Measurements from ENCODE around the gene RFX2. TPM values are rescaled to one million over a fixed set of nuclear protein-coding genes. Genes with fewer than 3 reads are reported as not detected.

The RFX2 gene
- total RNA-seq, 6 experiments from 2014 or later = 1.6 to 2.9 (median 1.9) TPM

DNA sequence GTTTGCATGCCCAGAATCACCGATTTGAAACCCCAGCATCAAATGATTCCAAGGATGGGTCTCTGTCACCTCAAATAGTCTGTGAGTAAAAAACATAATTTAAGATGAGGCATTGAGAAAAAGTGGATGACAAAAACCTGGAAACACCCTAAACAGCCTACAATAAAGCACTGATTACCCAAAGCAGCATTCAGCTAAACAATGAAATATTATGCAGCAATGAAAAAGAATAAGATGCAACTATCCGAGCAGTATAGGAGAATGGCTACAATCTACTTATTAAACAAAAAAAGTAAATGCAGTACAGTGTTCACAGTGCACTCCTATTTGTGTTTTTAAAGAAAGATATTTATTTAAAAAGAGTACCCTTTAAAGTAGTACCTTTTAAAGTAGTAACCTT lies 7.7 kb upstream of the RFX2 start:
- Histone ChIP-seq H3K27me3 (no peaks in the 10 kb centered on the region), H3K9me3 (no peaks in the 10 kb centered on the region), H3K27ac (no peak overlapping the region), H3K4me1 (no peaks in the 10 kb centered on the region), H3K4me3 (no peak overlapping the region), H3K36me3 (no peaks in the 10 kb centered on the region)
- TF ChIP-seq POLR2A (IDR thresholded peaks at IDR 0.05) = no peak
- TF ChIP-seq, protein P1, sequence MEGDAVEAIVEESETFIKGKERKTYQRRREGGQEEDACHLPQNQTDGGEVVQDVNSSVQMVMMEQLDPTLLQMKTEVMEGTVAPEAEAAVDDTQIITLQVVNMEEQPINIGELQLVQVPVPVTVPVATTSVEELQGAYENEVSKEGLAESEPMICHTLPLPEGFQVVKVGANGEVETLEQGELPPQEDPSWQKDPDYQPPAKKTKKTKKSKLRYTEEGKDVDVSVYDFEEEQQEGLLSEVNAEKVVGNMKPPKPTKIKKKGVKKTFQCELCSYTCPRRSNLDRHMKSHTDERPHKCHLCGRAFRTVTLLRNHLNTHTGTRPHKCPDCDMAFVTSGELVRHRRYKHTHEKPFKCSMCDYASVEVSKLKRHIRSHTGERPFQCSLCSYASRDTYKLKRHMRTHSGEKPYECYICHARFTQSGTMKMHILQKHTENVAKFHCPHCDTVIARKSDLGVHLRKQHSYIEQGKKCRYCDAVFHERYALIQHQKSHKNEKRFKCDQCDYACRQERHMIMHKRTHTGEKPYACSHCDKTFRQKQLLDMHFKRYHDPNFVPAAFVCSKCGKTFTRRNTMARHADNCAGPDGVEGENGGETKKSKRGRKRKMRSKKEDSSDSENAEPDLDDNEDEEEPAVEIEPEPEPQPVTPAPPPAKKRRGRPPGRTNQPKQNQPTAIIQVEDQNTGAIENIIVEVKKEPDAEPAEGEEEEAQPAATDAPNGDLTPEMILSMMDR (IDR thresholded peaks at IDR 0.05) = no peak
- ATAC-seq (no peak), DNase-seq (no peak)
- WGBS (ENCODE audit: insufficient coverage, low coverage, low lambda C conversion rate, missing lambda C conversion rate) = 51% methylated on average over 2 of the region's 2 CpGs
- intact Hi-C loops (cut with DNase I) = no loop called here

- intact Hi-C loops (cut with DNase I) = no loop called here
- no peak for ATAC-seq
- Histone ChIP-seq H3K9me3 (no peaks in the 10 kb centered on the region), H3K27ac (no peak overlapping the region), H3K27me3 (no peaks in the 10 kb centered on the region), H3K4me3 (no peak overlapping the region), H3K4me1 (no peaks in the 10 kb centered on the region), H3K36me3 (no peaks in the 10 kb centered on the region)
- no peak for DNase-seq
- TF ChIP-seq POLR2A (IDR thresholded peaks at IDR 0.05) = no peak
- TF ChIP-seq, protein P1 (IDR thresholded peaks at IDR 0.05) = no peak
Measured at GRCh38 chr19:6117534-6117933, 7.2 kb upstream of the RFX2 start.

- WGBS (ENCODE audit: insufficient coverage, low coverage, low lambda C conversion rate, missing lambda C conversion rate) = 100% methylated on average over 3 of the region's 4 CpGs
- Histone ChIP-seq H3K4me3 (no peak overlapping the region), H3K9me3 (no peaks in the 10 kb centered on the region), H3K4me1 (no peaks in the 10 kb centered on the region), H3K27me3 (no peaks in the 10 kb centered on the region), H3K36me3 (no peaks in the 10 kb centered on the region), H3K27ac (no peak overlapping the region)
- no peak for TF ChIP-seq POLR2A (IDR thresholded peaks at IDR 0.05)
- TF ChIP-seq, protein P1 (IDR thresholded peaks at IDR 0.05) = no peak
- intact Hi-C loops (cut with DNase I) = no loop called here
- DNase-seq = no peak
- no peak for ATAC-seq
Measured at GRCh38 chr19:6116749-6117430, 6.6 kb upstream of the RFX2 start.

DNA sequence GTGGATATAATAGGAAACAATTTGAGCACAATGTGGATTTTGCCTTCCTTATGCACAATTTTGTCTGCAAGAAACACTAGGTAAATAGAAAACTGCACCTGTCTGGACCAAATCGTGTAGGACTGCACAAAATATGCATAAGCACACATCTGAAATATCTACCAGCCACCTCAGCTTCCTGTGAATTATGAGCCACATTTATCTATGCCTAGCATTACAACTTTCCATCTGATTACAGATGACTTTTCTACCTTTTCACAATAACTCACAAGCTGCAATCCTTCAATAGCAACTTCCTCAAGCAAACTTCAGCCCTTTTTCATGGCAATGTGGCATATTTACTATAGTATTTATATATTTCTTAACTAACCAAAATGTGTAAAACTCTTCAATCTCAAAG lies 5.7 kb upstream of the RFX2 start:
- ATAC-seq = no peak
- no peak overlapping the region for H3K27ac ChIP-seq
- 43% methylated on average over 1 of the region's 1 CpG for WGBS (ENCODE audit: insufficient coverage, low coverage, low lambda C conversion rate, missing lambda C conversion rate)
- H3K36me3 ChIP-seq = no peaks in the 10 kb centered on the region
- H3K4me3 ChIP-seq = no peak overlapping the region
- intact Hi-C loops (cut with DNase I) = no loop called here
- H3K9me3 ChIP-seq = no peaks in the 10 kb centered on the region
- no peaks in the 10 kb centered on the region for H3K27me3 ChIP-seq
- DNase-seq = no peak
- H3K4me1 ChIP-seq = no peaks in the 10 kb centered on the region
- TF ChIP-seq POLR2A (IDR thresholded peaks at IDR 0.05) = no peak
- TF ChIP-seq, protein P1 (IDR thresholded peaks at IDR 0.05) = no peak

Measured in right lobe of liver (tissue), 6 donors.